OCI-LY1 (cell line): Measurements from ENCODE around the gene FILIP1.

Experiments
- H2AFZ ChIP-seq: fragments of 200-600 bp; sonication (generic), shearing (Covaris generic); 2 replicates; pipeline ENCODE4 v1.6.0; 2014; ENCODE audit warnings: antibody characterized with exemption, mild to moderate bottlenecking, low read length
- H3F3A ChIP-seq: fragments of 200-600 bp; sonication (generic), shearing (Covaris generic); 2 replicates; pipeline ENCODE4 v1.6.0; 2014; ENCODE audit warnings: mild to moderate bottlenecking, antibody characterized with exemption, low read length, moderate library complexity; ENCODE audit not compliant: insufficient read depth
- H3K27ac ChIP-seq: fragments of 200-600 bp; sonication (generic); 2 replicates; pipeline ENCODE4 v1.5.1; 2014; ENCODE audit warnings: low read length, mixed run types, mild to moderate bottlenecking, low read depth; ENCODE audit not compliant: poor library complexity, severe bottlenecking
- H3K27me3 ChIP-seq: fragments of 200-600 bp; sonication (generic); 2 replicates; pipeline ENCODE4 v1.6.0; 2014; ENCODE audit warnings: antibody characterized with exemption, mild to moderate bottlenecking, low read length, moderate library complexity; ENCODE audit not compliant: insufficient read depth
- H3K36me3 ChIP-seq: fragments of 200-600 bp; sonication (generic); 2 replicates; pipeline ENCODE4 v1.6.1; 2014; ENCODE audit warnings: mild to moderate bottlenecking, antibody characterized with exemption, low read length, moderate library complexity, mixed read lengths; ENCODE audit not compliant: insufficient read depth
- H3K4me1 ChIP-seq: fragments of 200-600 bp; sonication (generic); 2 replicates; pipeline ENCODE4 v1.5.1; 2014; ENCODE audit warnings: mild to moderate bottlenecking, low read length, moderate library complexity; ENCODE audit not compliant: insufficient read depth, severe bottlenecking
- H3K4me2 ChIP-seq: fragments of 200-600 bp; sonication (generic), shearing (Covaris generic); 2 replicates; pipeline ENCODE4 v1.6.1; 2014; ENCODE audit warnings: low read length
- H3K4me3 ChIP-seq: fragments of 200-600 bp; sonication (generic); 2 replicates; pipeline ENCODE4 v1.5.1; 2014; ENCODE audit warnings: low read length, low read depth, mild to moderate bottlenecking, mixed read lengths; ENCODE audit not compliant: poor library complexity, severe bottlenecking
- H3K79me2 ChIP-seq: fragments of 200-600 bp; shearing (Covaris generic); 2 replicates; pipeline ENCODE4 v1.6.1; 2016; ENCODE audit warnings: mixed run types, low read length, mixed read lengths; ENCODE audit not compliant: insufficient read depth
- H3K9ac ChIP-seq: fragments of 200-600 bp; sonication (generic), shearing (Covaris generic); 2 replicates; pipeline ENCODE4 v1.6.1; 2014; ENCODE audit warnings: mild to moderate bottlenecking, low read length, mixed read lengths
- H3K9me2 ChIP-seq: fragments of 200-600 bp; sonication (generic), shearing (Covaris generic); 2 replicates; pipeline ENCODE4 v1.6.1; 2014; ENCODE audit warnings: low read depth, mild to moderate bottlenecking, low read length, mixed read lengths
- H3K9me3 ChIP-seq: fragments of 200-600 bp; shearing (Covaris generic); 2 replicates; pipeline ENCODE4 v1.6.1; 2014; ENCODE audit warnings: low read length, mixed read lengths
- H4K20me1 ChIP-seq: fragments of 200-600 bp; sonication (generic), shearing (Covaris generic); 2 replicates; pipeline ENCODE4 v1.6.0; 2016; ENCODE audit warnings: mild to moderate bottlenecking, low read length; ENCODE audit not compliant: insufficient read depth
- EZH2 ChIP-seq: fragments of 200-600 bp; sonication (generic), shearing (Covaris generic); IDR thresholded peaks from 2 replicates; pipeline ENCODE4 v1.8.0; 2017; ENCODE audit warnings: borderline replicate concordance, mixed run types, mild to moderate bottlenecking, antibody characterized with exemption, low read length, moderate library complexity, mixed read lengths
- TF ChIP-seq, protein P1 (sequence below): fragments of 200-600 bp; sonication (generic), shearing (Covaris generic); IDR thresholded peaks from 2 replicates; pipeline ENCODE4 v1.5.1; 2017; ENCODE audit warnings: mild to moderate bottlenecking, antibody characterized with exemption, low read length, moderate library complexity, mixed read lengths

FILIP1 gene

DNA sequence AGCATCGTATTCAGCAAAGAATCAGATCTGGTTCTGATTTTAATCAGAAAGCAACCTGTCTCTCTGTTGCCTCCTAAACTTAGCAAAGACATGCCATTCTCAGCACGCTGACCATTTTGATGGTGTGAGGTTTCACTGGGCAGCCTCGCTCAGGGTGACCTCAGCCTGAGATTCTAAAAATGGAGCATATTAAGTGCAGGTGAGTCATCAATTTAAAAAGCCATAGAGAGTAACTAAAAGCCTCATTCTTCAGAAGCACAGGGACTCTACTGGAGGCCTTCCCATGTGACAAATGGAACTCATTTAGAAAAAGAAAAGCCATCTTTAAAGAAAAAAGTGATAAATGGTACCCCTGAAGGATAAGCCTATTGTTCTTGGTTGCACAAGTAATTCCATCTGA, 91.3 kb downstream of the FILIP1 start:
- Histone ChIP-seq H3K27ac (no peak overlapping the region), H3K9ac (no peak overlapping the region), H3K4me1 (no peaks in the 10 kb centered on the region), H3K9me3 (no peaks in the 10 kb centered on the region), H3K27me3 (no peaks in the 10 kb centered on the region), H3K79me2 (no peaks in the 10 kb centered on the region), H3K36me3 (no peaks in the 10 kb centered on the region), H3K4me3 (no peak overlapping the region), H4K20me1 (no peaks in the 10 kb centered on the region), H2AFZ (no peak overlapping the region), H3F3A (no peaks in the 10 kb centered on the region), H3K9me2 (no peaks in the 10 kb centered on the region), H3K4me2 (no peak overlapping the region)
- no peak for TF ChIP-seq EZH2
- TF ChIP-seq, protein P1, sequence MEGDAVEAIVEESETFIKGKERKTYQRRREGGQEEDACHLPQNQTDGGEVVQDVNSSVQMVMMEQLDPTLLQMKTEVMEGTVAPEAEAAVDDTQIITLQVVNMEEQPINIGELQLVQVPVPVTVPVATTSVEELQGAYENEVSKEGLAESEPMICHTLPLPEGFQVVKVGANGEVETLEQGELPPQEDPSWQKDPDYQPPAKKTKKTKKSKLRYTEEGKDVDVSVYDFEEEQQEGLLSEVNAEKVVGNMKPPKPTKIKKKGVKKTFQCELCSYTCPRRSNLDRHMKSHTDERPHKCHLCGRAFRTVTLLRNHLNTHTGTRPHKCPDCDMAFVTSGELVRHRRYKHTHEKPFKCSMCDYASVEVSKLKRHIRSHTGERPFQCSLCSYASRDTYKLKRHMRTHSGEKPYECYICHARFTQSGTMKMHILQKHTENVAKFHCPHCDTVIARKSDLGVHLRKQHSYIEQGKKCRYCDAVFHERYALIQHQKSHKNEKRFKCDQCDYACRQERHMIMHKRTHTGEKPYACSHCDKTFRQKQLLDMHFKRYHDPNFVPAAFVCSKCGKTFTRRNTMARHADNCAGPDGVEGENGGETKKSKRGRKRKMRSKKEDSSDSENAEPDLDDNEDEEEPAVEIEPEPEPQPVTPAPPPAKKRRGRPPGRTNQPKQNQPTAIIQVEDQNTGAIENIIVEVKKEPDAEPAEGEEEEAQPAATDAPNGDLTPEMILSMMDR = no peak

GRCh38 chr6:75397656-75398465, 95.7 kb downstream of the FILIP1 start:
- TF ChIP-seq, protein P1 = no peak
- no peak for TF ChIP-seq EZH2
- Histone ChIP-seq H4K20me1 (no peaks in the 10 kb centered on the region), H3K4me3 (no peak overlapping the region), H3K4me1 (no peaks in the 10 kb centered on the region), H3K79me2 (no peaks in the 10 kb centered on the region), H3K9ac (no peak overlapping the region), H3K9me2 (no peaks in the 10 kb centered on the region), H3K9me3 (no peaks in the 10 kb centered on the region), H3K36me3 (no peaks in the 10 kb centered on the region), H3K27me3 (no peaks in the 10 kb centered on the region), H3K27ac (no peak overlapping the region), H3K4me2 (no peak overlapping the region), H3F3A (no peaks in the 10 kb centered on the region), H2AFZ (no peak overlapping the region)

DNA sequence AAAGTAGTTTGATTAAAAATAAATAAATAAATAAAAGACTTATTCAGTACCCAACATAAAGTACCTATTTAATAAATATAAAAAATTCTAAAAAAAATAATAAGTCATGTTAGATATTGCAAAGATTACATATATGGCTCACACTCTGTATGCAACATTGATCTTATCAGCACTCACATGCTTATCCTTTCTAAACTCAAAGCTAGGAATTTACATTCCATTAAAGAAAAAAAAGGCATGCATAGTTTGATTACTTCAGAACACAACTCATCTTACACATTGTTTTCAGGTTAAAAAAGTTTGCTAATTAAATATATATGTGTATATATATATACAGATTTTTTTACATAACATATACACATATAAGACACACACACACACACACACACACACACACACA, 96.4 kb downstream of the FILIP1 start:
- Histone ChIP-seq H3K36me3 (no peaks in the 10 kb centered on the region), H3K9ac (no peak overlapping the region), H3K27me3 (no peaks in the 10 kb centered on the region), H3K9me2 (no peaks in the 10 kb centered on the region), H3F3A (no peaks in the 10 kb centered on the region), H4K20me1 (no peaks in the 10 kb centered on the region), H3K4me3 (no peak overlapping the region), H3K4me1 (no peaks in the 10 kb centered on the region), H2AFZ (no peak overlapping the region), H3K27ac (no peak overlapping the region), H3K4me2 (no peak overlapping the region), H3K79me2 (no peaks in the 10 kb centered on the region), H3K9me3 (no peaks in the 10 kb centered on the region)
- TF ChIP-seq, protein P1 = no peak
- TF ChIP-seq EZH2 = no peak
